Uterus (tissue), 2 donors: Measurements from ENCODE around the gene CASP2.

Experiments
- POLR2A ChIP-seq, 2 donors: fragments of 450-650 bp; IDR thresholded peaks; one replicate each; pipeline ENCODE4 v1.6.1; 2016; ENCODE audit warnings: antibody characterized with exemption in 2 of 2, mild to moderate bottlenecking in 1 of 2, moderate library complexity in 1 of 2
- TF ChIP-seq, protein P1 (sequence below), 4 experiments: fragments of 200-600 bp in 2 of 4; fragments of 450-650 bp in 2 of 4; sonication (generic) in 2 of 4; IDR thresholded peaks; one replicate each; pipeline ENCODE4 v1.5.1; 2016 to 2019; ENCODE audit warnings: antibody characterized with exemption in 4 of 4, mild to moderate bottlenecking in 2 of 4, moderate library complexity in 1 of 4

DNA sequence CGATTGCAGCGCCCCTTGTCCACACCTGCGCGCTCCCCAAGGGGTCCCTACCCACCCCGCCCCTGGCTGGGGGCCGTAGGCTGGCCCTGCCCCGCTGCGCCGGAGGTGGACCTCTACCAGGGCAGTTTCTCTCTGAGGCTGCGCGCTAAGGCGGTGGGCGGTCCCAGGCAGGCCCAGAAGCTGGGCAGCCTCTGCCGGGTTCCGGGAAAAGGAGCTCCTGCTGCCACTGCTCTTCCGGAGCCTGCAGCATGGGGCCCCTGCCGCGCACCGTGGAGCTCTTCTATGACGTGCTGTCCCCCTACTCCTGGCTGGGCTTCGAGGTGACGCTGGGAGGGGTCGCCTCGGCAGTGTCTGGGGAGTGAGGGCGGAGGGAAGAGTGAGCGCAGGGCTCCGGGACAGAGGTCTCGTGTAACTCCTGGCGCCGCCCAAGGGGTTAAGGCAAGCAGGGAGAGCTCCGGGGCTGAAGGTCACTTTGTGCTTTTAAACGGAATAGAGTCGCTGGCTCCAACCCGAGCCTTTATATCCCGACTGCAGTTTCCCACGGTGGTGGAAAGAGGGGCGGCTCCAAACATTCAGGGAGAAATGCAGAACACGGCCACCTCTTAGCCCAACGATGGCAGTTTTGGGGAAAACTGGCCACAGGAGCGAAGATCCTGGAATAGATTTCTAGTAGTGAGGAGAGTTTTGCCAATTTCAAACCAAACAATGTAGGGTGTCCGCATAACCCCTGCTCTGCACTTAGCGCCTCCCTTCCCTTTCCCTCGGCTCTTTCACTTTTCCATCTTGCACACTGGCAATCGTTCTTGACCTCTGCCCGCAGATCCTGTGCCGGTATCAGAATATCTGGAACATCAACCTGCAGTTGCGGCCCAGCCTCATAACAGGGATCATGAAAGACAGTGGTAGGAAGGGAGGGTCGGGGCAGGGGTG, 24.6 kb upstream of the CASP2 start, which contains the start of gene GSTK1:
- TF ChIP-seq, protein P1, sequence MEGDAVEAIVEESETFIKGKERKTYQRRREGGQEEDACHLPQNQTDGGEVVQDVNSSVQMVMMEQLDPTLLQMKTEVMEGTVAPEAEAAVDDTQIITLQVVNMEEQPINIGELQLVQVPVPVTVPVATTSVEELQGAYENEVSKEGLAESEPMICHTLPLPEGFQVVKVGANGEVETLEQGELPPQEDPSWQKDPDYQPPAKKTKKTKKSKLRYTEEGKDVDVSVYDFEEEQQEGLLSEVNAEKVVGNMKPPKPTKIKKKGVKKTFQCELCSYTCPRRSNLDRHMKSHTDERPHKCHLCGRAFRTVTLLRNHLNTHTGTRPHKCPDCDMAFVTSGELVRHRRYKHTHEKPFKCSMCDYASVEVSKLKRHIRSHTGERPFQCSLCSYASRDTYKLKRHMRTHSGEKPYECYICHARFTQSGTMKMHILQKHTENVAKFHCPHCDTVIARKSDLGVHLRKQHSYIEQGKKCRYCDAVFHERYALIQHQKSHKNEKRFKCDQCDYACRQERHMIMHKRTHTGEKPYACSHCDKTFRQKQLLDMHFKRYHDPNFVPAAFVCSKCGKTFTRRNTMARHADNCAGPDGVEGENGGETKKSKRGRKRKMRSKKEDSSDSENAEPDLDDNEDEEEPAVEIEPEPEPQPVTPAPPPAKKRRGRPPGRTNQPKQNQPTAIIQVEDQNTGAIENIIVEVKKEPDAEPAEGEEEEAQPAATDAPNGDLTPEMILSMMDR (IDR thresholded peaks at IDR 0.05), result no peak
- TF ChIP-seq POLR2A (IDR thresholded peaks at IDR 0.05), result peak; percentile 70 to 75
